ENCODE results near the gene LETM1. TPM values are rescaled to one million over a fixed set of nuclear protein-coding genes. Genes with fewer than 3 reads are reported as not detected.

Gene LETM1
- total RNA-seq, 4 donors from 2014 or later: 23.2 to 40.3 (median 33.6) TPM

DNA sequence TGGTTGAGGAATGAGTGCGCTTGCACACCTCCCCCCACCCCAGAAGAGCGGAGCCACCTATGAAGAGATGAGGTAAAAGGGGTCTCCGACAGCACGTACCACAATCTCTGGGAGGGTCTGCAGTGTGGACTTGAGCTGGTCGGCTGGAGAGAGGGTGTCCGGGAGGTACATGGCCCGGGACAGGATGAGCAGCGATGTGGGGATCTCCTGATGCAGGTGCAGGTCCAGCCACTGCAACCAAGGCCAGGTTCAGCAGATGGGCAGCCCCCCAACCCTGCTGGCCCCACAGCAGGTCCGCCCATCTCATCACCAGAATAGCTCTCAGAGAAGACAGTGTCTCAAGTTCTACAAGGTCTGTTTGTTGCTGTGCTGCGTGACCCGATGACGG lies 32.4 kb downstream of the LETM1 start:
- H3K4me1 ChIP-seq: peaks cover 13 to 14% of the 10 kb centered on the region in 2 donors
- in situ Hi-C loops (cut with MboI; ENCODE audit: low sequenced_read_pairs in 4 of 4) (no loop called here), intact Hi-C loops (cut with DNase I; ENCODE audit: low total_unique reads) (no loop called here)
- peaks cover 0 to 55% of the 10 kb centered on the region in 2 donors for H3K36me3 ChIP-seq
- DNase-seq: no peak
- no peaks in the 10 kb centered on the region for H3K27me3 ChIP-seq
- H3K9me3 ChIP-seq: no peaks in the 10 kb centered on the region
- no peak overlapping the region for H3K27ac ChIP-seq
- TF ChIP-seq, protein P1, sequence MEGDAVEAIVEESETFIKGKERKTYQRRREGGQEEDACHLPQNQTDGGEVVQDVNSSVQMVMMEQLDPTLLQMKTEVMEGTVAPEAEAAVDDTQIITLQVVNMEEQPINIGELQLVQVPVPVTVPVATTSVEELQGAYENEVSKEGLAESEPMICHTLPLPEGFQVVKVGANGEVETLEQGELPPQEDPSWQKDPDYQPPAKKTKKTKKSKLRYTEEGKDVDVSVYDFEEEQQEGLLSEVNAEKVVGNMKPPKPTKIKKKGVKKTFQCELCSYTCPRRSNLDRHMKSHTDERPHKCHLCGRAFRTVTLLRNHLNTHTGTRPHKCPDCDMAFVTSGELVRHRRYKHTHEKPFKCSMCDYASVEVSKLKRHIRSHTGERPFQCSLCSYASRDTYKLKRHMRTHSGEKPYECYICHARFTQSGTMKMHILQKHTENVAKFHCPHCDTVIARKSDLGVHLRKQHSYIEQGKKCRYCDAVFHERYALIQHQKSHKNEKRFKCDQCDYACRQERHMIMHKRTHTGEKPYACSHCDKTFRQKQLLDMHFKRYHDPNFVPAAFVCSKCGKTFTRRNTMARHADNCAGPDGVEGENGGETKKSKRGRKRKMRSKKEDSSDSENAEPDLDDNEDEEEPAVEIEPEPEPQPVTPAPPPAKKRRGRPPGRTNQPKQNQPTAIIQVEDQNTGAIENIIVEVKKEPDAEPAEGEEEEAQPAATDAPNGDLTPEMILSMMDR (IDR thresholded peaks at IDR 0.05 in 4 of 5, conservative IDR thresholded peaks at IDR 0.05 in 1 of 5): no peak
- TF ChIP-seq POLR2A (IDR thresholded peaks at IDR 0.05): no peak
- no peak for ATAC-seq
- no peak overlapping the region for H3K4me3 ChIP-seq

DNA sequence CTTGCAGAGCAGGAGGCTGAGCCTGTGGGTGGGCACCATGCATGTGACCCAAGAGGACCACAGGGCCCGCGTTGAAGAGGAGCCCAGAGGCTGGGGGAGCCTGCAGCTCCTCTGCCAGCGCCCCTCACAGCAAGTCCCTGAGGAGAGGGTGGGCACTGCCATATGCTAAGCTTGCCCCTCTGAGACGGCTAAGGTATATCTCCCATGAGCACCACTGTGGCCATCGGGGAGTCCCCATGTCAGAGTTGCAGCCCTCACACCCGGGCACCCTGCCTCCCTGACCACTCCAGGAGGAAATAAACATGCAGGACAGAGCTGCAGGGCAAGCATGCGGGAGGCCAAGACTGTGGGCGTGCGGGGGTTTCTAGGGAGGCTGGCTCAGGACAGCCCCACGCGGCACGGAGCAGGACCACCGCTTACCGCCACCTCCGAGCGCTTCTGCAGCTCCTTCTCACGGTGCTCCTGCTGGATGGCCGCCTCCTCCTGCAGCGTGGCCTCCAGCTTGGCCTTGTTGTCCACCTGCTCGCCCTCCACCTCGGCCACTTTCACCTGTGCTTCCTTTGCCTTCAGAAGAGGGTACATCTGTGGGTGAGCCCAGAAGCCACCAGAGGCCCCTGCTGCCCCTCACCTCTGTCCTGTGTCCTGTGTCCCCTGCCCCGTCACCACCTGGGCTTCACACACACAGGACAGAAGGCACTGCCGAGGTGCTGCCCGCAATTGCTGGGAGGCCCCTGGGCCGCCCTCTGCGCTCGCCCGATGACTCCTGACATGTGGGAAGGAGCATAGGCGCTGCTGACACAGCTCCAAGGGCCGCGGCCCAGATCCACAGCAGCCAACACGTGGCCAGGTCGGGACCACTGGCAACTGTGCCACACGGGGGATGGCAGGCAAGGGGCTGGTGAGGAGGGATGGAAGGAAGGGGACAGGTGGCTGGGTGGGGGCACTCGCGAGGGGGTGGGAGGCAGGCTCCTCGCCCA lies 33.1 kb downstream of the LETM1 start:
- TF ChIP-seq POLR2A (IDR thresholded peaks at IDR 0.05): no peak
- TF ChIP-seq, protein P1 (IDR thresholded peaks at IDR 0.05 in 4 of 5, conservative IDR thresholded peaks at IDR 0.05 in 1 of 5): no peak
- in situ Hi-C loops (cut with MboI; ENCODE audit: low sequenced_read_pairs in 4 of 4): no loop called here
- Histone ChIP-seq H3K27ac (no peak overlapping the region), H3K27me3 (no peaks in the 10 kb centered on the region), H3K9me3 (no peaks in the 10 kb centered on the region), H3K36me3 (peaks cover 0 to 62% of the 10 kb centered on the region in 2 donors), H3K4me1 (peaks cover 16% of the 10 kb centered on the region in 2 donors), H3K4me3 (no peak overlapping the region)
- intact Hi-C loops (cut with DNase I; ENCODE audit: low total_unique reads): no loop called here
- DNase-seq: no peak
- ATAC-seq: no peak

- peaks cover 16 to 20% of the 10 kb centered on the region in 2 donors for H3K4me1 ChIP-seq
- no peaks in the 10 kb centered on the region for H3K27me3 ChIP-seq
- intact Hi-C loops (cut with DNase I; ENCODE audit: low total_unique reads): no loop called here
- no peak for ATAC-seq
- H3K9me3 ChIP-seq: no peaks in the 10 kb centered on the region
- TF ChIP-seq, protein P1 (IDR thresholded peaks at IDR 0.05 in 4 of 5, conservative IDR thresholded peaks at IDR 0.05 in 1 of 5): no peak
- no peak for TF ChIP-seq POLR2A (IDR thresholded peaks at IDR 0.05)
- no peak for DNase-seq
- H3K36me3 ChIP-seq: peaks cover 0 to 70% of the 10 kb centered on the region in 2 donors
- in situ Hi-C loops (cut with MboI; ENCODE audit: low sequenced_read_pairs in 4 of 4): no loop called here
- no peak overlapping the region for H3K27ac ChIP-seq
- no peak overlapping the region for H3K4me3 ChIP-seq
Observed at GRCh38 chr4:1821679-1822567, 34.0 kb downstream of the LETM1 start.

GRCh38 chr4:1819816-1820215 lies 36.1 kb downstream of the LETM1 start:
- Histone ChIP-seq H3K27me3 (no peaks in the 10 kb centered on the region), H3K4me1 (peaks cover 16 to 20% of the 10 kb centered on the region in 2 donors), H3K4me3 (no peak overlapping the region), H3K36me3 (peaks cover 0 to 82% of the 10 kb centered on the region in 2 donors), H3K9me3 (no peaks in the 10 kb centered on the region), H3K27ac (peak overlapping the region; percentile 65 to 72 (median 68))
- ATAC-seq (no peak), DNase-seq (no peak)
- intact Hi-C loops (cut with DNase I; ENCODE audit: low total_unique reads): loop anchor here (2.0 to 10.0 kb wide), 2 partner anchors 37 to 75 kb away; partner anchors contain the start of gene LETM1
- TF ChIP-seq, protein P1 (IDR thresholded peaks at IDR 0.05 in 4 of 5, conservative IDR thresholded peaks at IDR 0.05 in 1 of 5): no peak
- no peak for TF ChIP-seq POLR2A (IDR thresholded peaks at IDR 0.05)
- in situ Hi-C loops (cut with MboI; ENCODE audit: low sequenced_read_pairs in 4 of 4): no loop called here

Data from gastrocnemius medialis (tissue), 4 donors.